AG09309 (cell line): ENCODE measurements around the gene ACVR1.

Experiments
- DNase-seq: peaks from one replicate; pipeline ENCODE4 v3.0.0-alpha.2; 2010; ENCODE audit warnings: low read depth
- H3K4me3 ChIP-seq: 2 replicates; pipeline ENCODE4 v1.5.1; 2011; ENCODE audit warnings: mild to moderate bottlenecking, low read depth, low read length, moderate library complexity; ENCODE audit not compliant: control insufficient read depth
- TF ChIP-seq, protein P1 (sequence below): IDR thresholded peaks from 2 replicates; pipeline ENCODE4 v1.5.1; 2011; ENCODE audit warnings: mild to moderate bottlenecking, low read depth, low read length, inconsistent platforms; ENCODE audit not compliant: insufficient read depth, control insufficient read depth; ENCODE audit errors: missing control alignments

ACVR1 gene

DNA sequence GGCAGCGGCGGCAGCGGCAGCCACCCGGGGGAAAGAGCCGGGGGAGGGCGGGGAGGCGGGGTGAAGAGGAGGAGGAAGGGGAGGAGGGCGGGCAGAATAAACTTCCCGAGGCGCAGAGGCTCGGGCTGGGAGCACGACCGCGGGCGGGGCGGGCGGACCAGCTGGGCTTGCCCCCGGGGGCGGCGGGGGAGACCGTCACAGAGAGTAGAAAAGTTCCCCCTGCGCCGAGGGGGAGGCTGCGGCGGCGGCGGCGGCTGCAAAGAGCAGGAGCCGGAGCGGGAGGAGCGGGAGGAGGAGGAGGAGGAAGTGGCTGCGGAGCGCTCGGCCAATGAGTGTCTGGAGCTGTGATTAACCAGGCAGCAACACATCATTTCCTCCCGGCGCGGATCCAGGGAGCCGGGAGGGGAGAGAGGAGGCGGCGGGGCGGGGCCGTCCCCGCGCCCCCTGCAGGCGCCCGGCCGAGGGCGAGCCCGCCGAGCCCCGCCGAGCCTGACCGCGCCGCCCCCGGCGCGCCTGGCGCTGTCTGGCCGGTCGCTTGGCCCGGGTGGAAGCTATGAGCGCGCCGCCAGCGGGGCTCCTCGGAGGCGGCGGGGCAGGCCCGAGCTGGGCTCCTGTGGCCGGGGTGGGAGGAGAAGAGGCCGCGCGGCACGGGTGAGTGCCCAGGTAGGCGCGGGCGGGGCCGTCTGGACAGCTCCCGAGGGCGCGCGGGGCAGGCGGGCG is at the start of gene ACVR1:
ACVR1 (minus strand) TSS at position 265 of the 720 bp plus-strand sequence. CDS start 76,837 bp downstream, outside the sequence.
- TF ChIP-seq, protein P1, sequence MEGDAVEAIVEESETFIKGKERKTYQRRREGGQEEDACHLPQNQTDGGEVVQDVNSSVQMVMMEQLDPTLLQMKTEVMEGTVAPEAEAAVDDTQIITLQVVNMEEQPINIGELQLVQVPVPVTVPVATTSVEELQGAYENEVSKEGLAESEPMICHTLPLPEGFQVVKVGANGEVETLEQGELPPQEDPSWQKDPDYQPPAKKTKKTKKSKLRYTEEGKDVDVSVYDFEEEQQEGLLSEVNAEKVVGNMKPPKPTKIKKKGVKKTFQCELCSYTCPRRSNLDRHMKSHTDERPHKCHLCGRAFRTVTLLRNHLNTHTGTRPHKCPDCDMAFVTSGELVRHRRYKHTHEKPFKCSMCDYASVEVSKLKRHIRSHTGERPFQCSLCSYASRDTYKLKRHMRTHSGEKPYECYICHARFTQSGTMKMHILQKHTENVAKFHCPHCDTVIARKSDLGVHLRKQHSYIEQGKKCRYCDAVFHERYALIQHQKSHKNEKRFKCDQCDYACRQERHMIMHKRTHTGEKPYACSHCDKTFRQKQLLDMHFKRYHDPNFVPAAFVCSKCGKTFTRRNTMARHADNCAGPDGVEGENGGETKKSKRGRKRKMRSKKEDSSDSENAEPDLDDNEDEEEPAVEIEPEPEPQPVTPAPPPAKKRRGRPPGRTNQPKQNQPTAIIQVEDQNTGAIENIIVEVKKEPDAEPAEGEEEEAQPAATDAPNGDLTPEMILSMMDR: peak; percentile 35
- H3K4me3 ChIP-seq: peak within 1 kb of the TSS; percentile 94
- peak; percentile 92 for DNase-seq

DNA sequence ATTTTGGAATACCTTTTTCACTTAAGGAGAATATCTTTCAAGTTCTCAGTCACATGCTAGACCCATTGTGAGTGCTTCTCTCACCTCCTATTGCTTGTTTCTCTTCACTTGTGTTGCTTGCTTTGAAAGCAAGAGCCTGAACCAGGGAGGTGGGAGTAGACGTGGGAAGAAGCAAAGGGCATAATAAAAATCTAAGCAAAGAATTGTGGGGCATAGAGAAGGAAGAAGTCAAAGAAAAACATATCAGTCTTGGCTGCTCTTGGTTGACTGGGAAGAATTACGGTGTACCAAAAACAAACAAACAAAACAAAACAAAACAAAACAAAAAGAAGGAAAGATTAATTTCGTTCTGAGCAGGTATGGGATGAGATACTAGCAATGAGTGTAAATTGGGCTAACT is 48.9 kb upstream of the ACVR1 start:
- H3K4me3 ChIP-seq: no peak overlapping the region
- DNase-seq: no peak
- TF ChIP-seq, protein P1: no peak

DNA sequence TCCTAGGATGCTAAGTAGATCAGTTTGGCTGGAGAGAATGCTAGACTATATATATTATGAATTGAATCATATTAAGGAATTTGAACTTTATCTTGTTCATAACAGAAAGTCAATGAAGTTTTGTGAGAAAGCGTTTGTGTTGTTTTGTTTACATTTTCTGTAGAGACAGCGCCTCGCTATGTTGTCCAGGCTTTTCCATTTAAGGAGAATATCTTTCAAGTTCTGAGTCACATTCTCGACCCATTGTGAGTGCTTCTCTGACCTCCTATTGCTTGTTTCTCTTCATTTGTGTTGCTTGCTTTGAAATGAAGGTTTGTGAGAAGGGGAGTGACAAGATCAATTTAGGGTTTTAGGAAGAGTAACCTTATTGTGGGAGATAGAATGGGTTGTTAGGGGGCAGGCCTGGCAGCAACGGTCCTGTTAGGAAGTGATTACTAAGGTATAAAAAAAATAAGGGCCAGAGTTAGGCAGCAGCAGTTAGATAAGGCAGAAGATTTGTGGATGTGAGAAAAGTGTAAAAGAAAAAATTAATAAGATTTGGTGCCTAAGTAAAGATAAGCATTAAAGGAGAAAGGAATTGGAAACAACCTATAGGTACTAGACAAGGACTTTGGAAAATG is 47.6 kb upstream of the ACVR1 start:
- no peak for DNase-seq
- H3K4me3 ChIP-seq: no peak overlapping the region
- TF ChIP-seq, protein P1: no peak

DNA sequence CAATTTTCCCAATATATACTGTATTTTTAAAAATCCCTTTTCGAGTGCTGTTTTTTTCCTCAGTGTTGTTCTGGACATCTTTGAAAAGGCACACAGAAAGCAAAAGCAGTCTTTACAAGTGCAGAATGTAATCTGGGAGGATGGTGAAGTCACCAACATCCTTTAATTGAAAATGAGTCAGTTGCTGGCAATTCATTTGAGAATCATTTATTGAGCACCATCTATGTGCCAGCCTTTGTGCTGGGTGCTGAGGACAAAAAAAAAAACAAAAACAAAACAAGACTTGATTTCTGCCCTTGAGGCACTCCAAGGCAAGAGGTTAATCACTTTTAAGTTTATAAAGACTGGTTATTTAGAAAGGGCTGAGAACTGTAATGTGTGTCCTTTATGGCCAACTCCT is 46.7 kb upstream of the ACVR1 start:
- no peak for DNase-seq
- H3K4me3 ChIP-seq: no peak overlapping the region
- TF ChIP-seq, protein P1: no peak

DNA sequence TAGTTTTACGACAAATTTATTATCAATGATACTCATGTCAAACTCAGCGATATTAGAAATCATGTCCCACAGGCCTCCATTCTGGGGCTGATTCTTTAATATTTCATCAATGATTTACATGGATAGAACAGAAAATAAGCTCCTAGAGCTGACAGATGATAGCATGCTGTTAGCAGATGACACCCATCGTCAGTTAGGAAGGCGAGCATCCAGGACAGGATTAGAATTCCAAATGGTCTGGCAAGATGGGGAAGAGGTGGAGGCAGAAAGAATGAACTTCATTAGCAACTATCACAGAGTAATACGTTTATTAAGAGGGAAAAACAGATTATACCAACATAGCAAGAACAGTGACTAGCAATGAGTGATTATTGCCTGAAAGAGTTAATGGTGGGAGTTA is 46.2 kb upstream of the ACVR1 start:
- TF ChIP-seq, protein P1: no peak
- DNase-seq: no peak
- H3K4me3 ChIP-seq: no peak overlapping the region

DNA sequence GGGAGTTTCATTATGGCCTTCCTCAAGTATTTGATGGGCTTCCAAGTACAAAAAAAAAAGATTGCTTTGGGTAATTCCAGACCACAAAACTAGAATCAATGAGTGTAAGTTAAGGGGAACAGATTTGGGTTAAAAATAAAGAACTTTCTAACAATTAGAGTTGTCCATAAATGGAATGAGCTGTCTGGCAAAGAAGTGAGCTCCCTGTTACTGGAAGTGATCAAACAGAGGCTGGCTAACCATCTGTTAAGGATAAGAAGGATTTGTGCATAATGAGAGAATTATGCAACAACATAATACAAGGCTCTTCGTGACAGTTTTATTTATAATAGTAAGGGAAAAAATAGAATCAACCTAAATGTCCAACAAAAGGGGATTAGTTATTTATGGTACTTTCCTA is 44.6 kb upstream of the ACVR1 start:
- no peak overlapping the region for H3K4me3 ChIP-seq
- TF ChIP-seq, protein P1: no peak
- DNase-seq: no peak
